GM12878 (cell line): ENCODE data around the gene ACER3. TPM values are rescaled to one million over a fixed set of nuclear protein-coding genes. Genes with fewer than 3 reads are reported as not detected.

Source experiments
- ATAC-seq: fragments of 200-7000 bp; cut with Tn5 transposase; 3 replicates; pipeline ENCODE4 v1.9.1; 2020; ENCODE audit warnings: mild to moderate bottlenecking, moderate library complexity
- BruUV-seq: library from RNA; stranded (reverse); fragments of 400-500 nt; replicated peaks from 2 replicates; lab custom pipeline; 2021; lab: Mats Ljungman, UMichigan
- CTCF ChIA-PET: fragments of 300-600 bp; sonication (Branson Sonifier 250); formaldehyde crosslinking; extraction: SDS; loops from one replicate; lab custom pipeline; 2021; ENCODE audit warnings: inconsistent platforms; lab: Yijun Ruan, JAX
- POLR2A ChIA-PET: fragments of 350-600 bp; formaldehyde crosslinking; extraction: SDS; loops from one replicate; lab custom pipeline; 2021; ENCODE audit warnings: inconsistent platforms; lab: Charles Lee
- RAD21 ChIA-PET: fragments of 300-600 bp; sonication (Branson Sonifier 250); formaldehyde crosslinking; loops from one replicate; lab custom pipeline; 2023; ENCODE audit warnings: antibody characterized with exemption; ENCODE audit not compliant: unreplicated experiment; lab: Charles Lee
- SMC1A ChIA-PET: fragments of 300-600 bp; sonication (Branson Sonifier 250); formaldehyde crosslinking; loops from one replicate; lab custom pipeline; 2023; ENCODE audit not compliant: unreplicated experiment, uncharacterized antibody; lab: Charles Lee
- DNase-seq: peaks from one replicate; pipeline ENCODE4 v3.0.0-alpha.2; 2011; ENCODE audit warnings: low read depth, low spot score
- FAIRE-seq: peaks from 3 replicates; lab custom pipeline; 2011; peaks lifted over from hg19 to GRCh38; lab: Jason Lieb, UNC
- H2AFZ ChIP-seq: 2 replicates; pipeline ENCODE4 v1.6.0; 2011; ENCODE audit warnings: low read depth, low read length, control low read depth; ENCODE audit not compliant: control insufficient read depth
- H3K27ac ChIP-seq: 2 replicates; pipeline ENCODE4 v1.5.1; 2011; ENCODE audit warnings: control low read depth; ENCODE audit not compliant: control insufficient read depth, insufficient read depth
- H3K27me3 ChIP-seq, 2 experiments: replicated peaks in 1 of 2; 2 replicates each; pipeline versions ENCODE4 v1.6.0 to v1.6.1; 2011; ENCODE audit warnings: low read length in 1 of 2; ENCODE audit not compliant: control insufficient read depth in 2 of 2, insufficient read depth in 2 of 2
- H3K36me3 ChIP-seq, 2 experiments: 2 replicates each; pipeline ENCODE4 v1.5.1; 2011; ENCODE audit warnings: low read length in 1 of 2; ENCODE audit not compliant: control insufficient read depth in 2 of 2, insufficient read depth in 2 of 2
- H3K4me1 ChIP-seq: 2 replicates; pipeline ENCODE4 v1.6.1; 2011; ENCODE audit warnings: mild to moderate bottlenecking, low read length, moderate library complexity, mixed read lengths; ENCODE audit not compliant: control insufficient read depth, insufficient read depth
- H3K4me2 ChIP-seq: 2 replicates; pipeline ENCODE4 v1.6.0; 2011; ENCODE audit warnings: control low read depth; ENCODE audit not compliant: control insufficient read depth, insufficient read depth
- H3K4me3 ChIP-seq: fragments of 200-600 bp; sonication (generic); 2 replicates; pipeline ENCODE4 v1.5.1; 2016
- H3K79me2 ChIP-seq: 2 replicates; pipeline ENCODE4 v1.6.0; 2011; ENCODE audit warnings: low read length; ENCODE audit not compliant: control insufficient read depth, insufficient read depth
- H3K9ac ChIP-seq: 2 replicates; pipeline ENCODE4 v1.8.0; 2011; ENCODE audit warnings: low read length, control low read depth, mixed read lengths; ENCODE audit not compliant: control insufficient read depth, insufficient read depth
- H3K9me3 ChIP-seq: replicated peaks from 3 replicates; pipeline ENCODE4 v1.5.1; 2011; ENCODE audit warnings: mild to moderate bottlenecking, low read length; ENCODE audit not compliant: control insufficient read depth, insufficient read depth
- H4K20me1 ChIP-seq: 2 replicates; pipeline ENCODE4 v1.6.0; 2011; ENCODE audit not compliant: control insufficient read depth, insufficient read depth
- BHLHE40 ChIP-seq, 2 experiments: fragments of 450-650 bp in 1 of 2; IDR thresholded peaks; 2 replicates each; pipeline ENCODE4 v1.6.1; 2011 to 2017; ENCODE audit warnings: low read depth in 2 of 2, borderline replicate concordance in 1 of 2, improper control_type of control experiment in 1 of 2, low read length in 1 of 2, mild to moderate bottlenecking in 1 of 2
- FOXK2 ChIP-seq: fragments of 450-650 bp; IDR thresholded peaks from 2 replicates; pipeline ENCODE4 v1.6.1; 2017; ENCODE audit warnings: mild to moderate bottlenecking, moderate library complexity
- NFYB ChIP-seq: IDR thresholded peaks from 2 replicates; pipeline ENCODE4 v1.6.1; 2011; ENCODE audit warnings: low read depth, mild to moderate bottlenecking, low read length, improper control_type of control experiment, moderate library complexity; ENCODE audit not compliant: insufficient read depth
- TCF3 ChIP-seq: IDR thresholded peaks from 2 replicates; pipeline ENCODE4 v1.6.1; 2012; ENCODE audit warnings: low read depth, mild to moderate bottlenecking, low read length, borderline replicate concordance; ENCODE audit not compliant: insufficient read depth
- WGBS: methylation state at CpG from one replicate; pipeline ENCODE4 v1.1.6; 2016; ENCODE audit warnings: low lambda C conversion rate; ENCODE audit not compliant: insufficient replicate concordance, insufficient coverage; ENCODE audit errors: missing lambda C conversion rate; 5-methylcytosine and 5-hydroxymethylcytosine counted together
- in situ Hi-C: fragments of 300-500 bp; cut with MboI; formaldehyde crosslinking; loops from 9 replicates; pipeline ENCODE4 v1.14.3; 2018; ENCODE audit warnings: mixed read lengths
- intact Hi-C: fragments of 100-400 bp; cut with micrococcal nuclease; formaldehyde crosslinking; loops from one replicate; pipeline ENCODE4 v1.14.2; 2022; ENCODE audit not compliant: unreplicated experiment
- polyA plus RNA-seq, 11 experiments: library from polyadenylated mRNA; depleted of rRNA in 4 of 11; unstranded in 6 of 11; stranded (reverse) in 5 of 11; fragments of >200 nt; fragmentation: Nextera tagmentation in 4 of 11; fragmentation: Illumina TruSeq in 1 of 11; extraction: Ambion mirVana in 4 of 11; extraction: Trizol in 1 of 11; gene quantifications; 1 replicate in 1 of 11; 2 replicates in 10 of 11; pipeline versions ENCODE4 v1.2.1 to v1.2.3, GENCODE V29; 2011 to 2016; ENCODE audit warnings: inconsistent platforms in 2 of 11, missing spikeins in 2 of 11, low read depth in 1 of 11
- total RNA-seq, 4 experiments: library from RNA; depleted of rRNA in 3 of 4; stranded (reverse); fragments of >200 nt in 3 of 4; fragmentation: Illumina TruSeq in 1 of 4; extraction: Trizol in 1 of 4; gene quantifications; 2 replicates each; pipeline versions ENCODE4 v1.2.1 to v1.2.3, GENCODE V29; 2013 to 2021
- TF ChIP-seq, protein P1 (sequence below): fragments of 450-650 bp; IDR thresholded peaks from 2 replicates; pipeline ENCODE4 v1.6.1; 2018; ENCODE audit warnings: mild to moderate bottlenecking, low read depth, moderate library complexity; ENCODE audit not compliant: partially characterized antibody

ACER3 gene
- total and polyA plus RNA-seq, 10 of the 15 experiments (the other 5 are each of a cell fraction or from before 2014, with no cell fraction given) = 2.8 to 17.4 (median 10.3) TPM

DNA sequence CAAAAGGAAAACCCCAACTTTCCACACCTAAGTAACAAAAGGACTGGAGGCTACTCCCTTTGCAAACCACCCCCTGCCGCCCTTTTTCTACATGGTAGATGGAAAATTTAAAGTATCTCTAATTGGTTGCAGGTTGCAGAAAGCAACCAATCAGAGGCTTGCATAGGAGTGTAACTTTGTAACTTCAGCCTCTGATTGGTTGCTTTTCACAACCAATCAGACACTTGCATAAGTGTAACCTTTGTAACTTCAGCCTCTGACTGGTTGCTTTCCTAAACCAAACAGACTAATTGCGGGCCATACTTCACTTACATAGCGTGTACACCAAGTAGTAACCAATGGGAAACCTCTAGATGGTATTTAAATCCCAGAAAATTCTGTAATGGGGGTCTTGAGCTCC is 16.8 kb upstream of the ACER3 start:
- ATAC-seq = no peak
- Histone ChIP-seq H3K27ac (no peak overlapping the region), H3K79me2 (no peaks in the 10 kb centered on the region)
- RAD21 ChIA-PET = no interaction called here
- in situ Hi-C loops = no loop called here
- peak; percentile 62 for TF ChIP-seq NFYB
- no peak for TF ChIP-seq TCF3
- TF ChIP-seq, protein P1, sequence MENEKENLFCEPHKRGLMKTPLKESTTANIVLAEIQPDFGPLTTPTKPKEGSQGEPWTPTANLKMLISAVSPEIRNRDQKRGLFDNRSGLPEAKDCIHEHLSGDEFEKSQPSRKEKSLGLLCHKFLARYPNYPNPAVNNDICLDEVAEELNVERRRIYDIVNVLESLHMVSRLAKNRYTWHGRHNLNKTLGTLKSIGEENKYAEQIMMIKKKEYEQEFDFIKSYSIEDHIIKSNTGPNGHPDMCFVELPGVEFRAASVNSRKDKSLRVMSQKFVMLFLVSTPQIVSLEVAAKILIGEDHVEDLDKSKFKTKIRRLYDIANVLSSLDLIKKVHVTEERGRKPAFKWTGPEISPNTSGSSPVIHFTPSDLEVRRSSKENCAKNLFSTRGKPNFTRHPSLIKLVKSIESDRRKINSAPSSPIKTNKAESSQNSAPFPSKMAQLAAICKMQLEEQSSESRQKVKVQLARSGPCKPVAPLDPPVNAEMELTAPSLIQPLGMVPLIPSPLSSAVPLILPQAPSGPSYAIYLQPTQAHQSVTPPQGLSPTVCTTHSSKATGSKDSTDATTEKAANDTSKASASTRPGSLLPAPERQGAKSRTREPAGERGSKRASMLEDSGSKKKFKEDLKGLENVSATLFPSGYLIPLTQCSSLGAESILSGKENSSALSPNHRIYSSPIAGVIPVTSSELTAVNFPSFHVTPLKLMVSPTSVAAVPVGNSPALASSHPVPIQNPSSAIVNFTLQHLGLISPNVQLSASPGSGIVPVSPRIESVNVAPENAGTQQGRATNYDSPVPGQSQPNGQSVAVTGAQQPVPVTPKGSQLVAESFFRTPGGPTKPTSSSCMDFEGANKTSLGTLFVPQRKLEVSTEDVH = no peak
- no peak for TF ChIP-seq BHLHE40 (IDR thresholded peaks at IDR 0.05; ENCODE audit: borderline replicate concordance in 1 of 2, low read depth in 2 of 2, low read length in 1 of 2)
- TF ChIP-seq FOXK2 = no peak
- TF ChIP-seq, all 136 proteins: peak for 1
- no peak for DNase-seq
- ChIA-PET POLR2A (no interaction called here), SMC1A (no interaction called here), CTCF (interaction anchor here (0.6 to 1.4 kb wide), 2 partner anchors 74 to 405 kb away, joined by 3 to 5 read pairs; no protein-coding TSS in a partner anchor)
- H3K4me2 ChIP-seq = no peak overlapping the region
- H3K4me1 ChIP-seq = no peaks in the 10 kb centered on the region
- H3K27me3 ChIP-seq = no peaks in the 10 kb centered on the region
- 65% methylated on average over 3 of the region's 3 CpGs for WGBS
- H3K9me3 ChIP-seq = no peaks in the 10 kb centered on the region
- H2AFZ ChIP-seq = no peak overlapping the region
- no peak for FAIRE-seq
- no peak overlapping the region for H3K9ac ChIP-seq
- BruUV-seq = no TSS peak
- H3K36me3 ChIP-seq = no peaks in the 10 kb centered on the region
- no peaks in the 10 kb centered on the region for H4K20me1 ChIP-seq
- H3K4me3 ChIP-seq = no peak overlapping the region
- intact Hi-C loops = no loop called here
